DMS114 treated with DMSO at 0.1 percent for 48 hours (cell line): ENCODE results near the gene PLCB1.

Experiments
- DNase-seq: peaks from one replicate; lab custom pipeline; 2025; ENCODE audit not compliant: unreplicated experiment; lab: John Stamatoyannopoulos, UW

PLCB1 gene

DNA sequence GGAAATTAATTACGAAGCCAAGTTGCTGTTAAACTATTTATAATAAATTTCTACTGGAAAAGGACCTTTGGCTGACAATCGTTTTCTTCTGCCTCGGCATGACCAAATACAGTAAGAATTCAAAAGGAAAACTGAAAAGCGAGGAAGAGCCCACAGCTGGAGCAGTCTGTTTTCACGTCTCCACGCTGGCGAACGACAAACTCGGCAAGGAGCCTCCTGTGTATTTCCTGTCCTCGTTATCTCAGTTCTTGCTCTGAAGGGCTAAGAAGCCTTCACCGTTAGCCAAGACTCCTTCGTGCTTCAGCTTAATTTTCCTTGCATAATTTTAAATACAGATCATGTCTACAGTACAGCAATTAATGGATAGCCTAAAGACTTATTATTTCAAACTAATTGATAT lies 722.5 kb downstream of the PLCB1 start:
- DNase-seq = no peak

DNA sequence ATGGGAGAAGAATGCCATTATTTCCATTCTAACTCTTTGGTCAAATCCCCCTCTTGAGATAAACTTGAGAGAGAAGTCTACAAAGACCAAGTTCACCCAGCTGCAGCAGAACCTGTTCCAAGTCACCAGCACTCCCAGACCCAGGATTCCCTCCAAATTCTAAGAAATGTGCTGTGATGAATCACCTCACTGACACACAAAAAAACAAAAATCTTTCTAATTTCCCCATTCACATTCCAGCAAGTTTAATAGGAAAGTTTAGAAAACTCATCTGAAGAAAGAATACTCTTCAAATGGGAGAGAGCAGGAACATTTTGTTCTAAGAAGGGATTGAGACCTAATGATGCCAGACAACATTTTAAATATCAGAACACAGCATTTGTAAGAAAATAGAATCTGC lies 723.2 kb downstream of the PLCB1 start:
- no peak for DNase-seq

DNA sequence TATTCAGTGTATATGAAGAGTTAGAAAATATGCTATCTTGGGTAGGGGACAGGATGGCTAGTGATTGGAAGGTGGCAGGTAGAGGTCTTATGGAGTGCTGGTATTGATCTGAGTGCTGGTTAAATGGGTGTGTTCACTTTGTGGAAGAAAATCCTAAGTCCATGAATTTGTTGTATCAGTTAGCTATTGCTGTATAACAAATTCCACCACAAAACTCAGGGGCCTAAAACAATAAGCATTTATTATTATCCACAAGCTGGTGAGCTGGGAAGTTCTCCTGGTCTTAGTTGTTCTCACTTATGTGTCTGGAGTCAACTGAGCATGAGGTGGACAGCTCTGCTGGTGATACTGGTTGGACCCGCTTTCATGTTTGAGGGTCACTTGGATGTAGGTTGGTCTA lies 724.6 kb downstream of the PLCB1 start:
- DNase-seq = no peak

DNA sequence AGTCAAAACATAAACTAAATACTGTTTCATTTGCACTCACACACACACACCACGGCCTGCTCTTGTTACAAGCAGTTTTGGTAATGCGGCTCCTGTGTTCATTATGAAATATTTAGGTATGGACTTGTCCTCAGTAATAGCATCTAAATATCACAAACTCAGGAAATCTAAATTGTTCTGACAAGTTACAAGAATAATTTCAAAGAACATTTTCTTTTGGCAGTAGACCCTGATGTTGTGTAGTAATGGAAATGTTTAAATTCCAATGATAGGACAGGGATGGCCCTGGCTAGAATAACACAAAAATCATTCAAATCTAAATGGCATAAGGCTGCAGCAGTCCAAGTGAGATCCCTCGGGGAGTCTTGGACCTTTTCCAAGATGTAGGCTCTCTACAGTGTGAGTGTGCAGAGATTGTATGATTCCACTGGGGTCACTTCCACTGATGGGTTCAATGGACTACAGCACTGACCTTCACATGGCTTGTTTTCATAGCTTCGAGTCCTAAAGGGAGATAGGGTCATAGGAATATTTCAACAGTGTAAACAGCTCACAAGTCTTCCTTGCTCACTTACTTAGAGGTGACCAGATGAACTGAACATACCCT lies 726.2 kb downstream of the PLCB1 start:
- no peak for DNase-seq

DNA sequence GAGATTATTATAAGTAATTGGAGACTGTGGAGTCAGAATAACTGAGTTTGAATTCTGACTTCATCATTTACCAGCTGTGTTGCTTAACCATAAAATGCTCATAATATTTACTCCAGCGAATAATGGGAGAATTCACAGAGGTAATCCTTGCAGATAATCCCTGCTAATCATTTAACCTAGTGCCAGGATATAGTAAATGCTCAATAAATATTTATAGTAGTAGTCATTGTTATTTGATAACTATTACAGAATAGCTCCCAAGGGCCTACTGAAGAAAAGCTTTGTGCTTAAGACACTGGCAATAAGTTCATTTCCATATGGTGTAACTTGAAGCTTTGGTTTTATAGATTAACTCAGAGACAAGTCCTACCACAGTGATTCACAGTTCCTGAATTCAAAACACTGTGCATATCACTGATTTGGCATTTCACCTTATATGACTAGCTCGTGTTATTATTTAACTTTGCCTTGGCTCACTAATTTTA lies 728.0 kb downstream of the PLCB1 start:
- no peak for DNase-seq

DNA sequence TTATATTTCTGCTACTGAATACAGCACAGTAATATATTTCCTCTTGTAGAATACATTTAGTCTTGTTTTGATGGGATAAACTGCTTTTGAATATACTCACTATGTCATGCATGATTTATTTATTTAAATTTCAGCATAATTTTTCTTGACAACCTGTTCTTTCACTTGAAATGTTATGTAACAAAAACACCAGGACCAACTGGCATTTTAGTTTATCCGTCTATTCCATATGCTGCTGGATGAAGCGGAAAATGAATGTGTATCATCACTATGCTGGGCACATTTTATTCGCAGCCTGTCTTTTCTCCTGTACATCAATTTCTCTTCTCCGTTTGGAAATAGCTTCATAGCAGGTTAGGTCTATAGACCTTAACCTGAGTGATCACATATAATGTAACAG lies 730.0 kb downstream of the PLCB1 start:
- no peak for DNase-seq

DNA sequence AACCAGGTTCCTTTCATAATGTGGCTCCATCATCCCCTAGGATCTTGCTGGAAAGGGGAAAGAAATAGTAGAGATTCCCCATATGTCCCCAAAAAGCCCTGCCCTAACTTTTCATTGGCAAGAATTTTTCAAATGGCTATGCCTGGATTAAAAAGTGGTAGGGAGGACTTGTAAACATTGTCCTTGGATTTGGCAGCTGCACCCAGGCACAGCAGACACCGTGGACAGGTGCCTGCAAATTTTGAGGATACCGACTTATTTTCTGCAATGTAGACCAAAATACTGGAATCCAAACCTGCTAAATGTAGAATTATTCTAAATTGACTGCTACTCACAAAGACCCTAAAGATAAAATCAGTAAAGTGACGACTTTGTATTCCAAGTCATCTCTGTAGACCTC lies 733.6 kb downstream of the PLCB1 start:
- no peak for DNase-seq

DNA sequence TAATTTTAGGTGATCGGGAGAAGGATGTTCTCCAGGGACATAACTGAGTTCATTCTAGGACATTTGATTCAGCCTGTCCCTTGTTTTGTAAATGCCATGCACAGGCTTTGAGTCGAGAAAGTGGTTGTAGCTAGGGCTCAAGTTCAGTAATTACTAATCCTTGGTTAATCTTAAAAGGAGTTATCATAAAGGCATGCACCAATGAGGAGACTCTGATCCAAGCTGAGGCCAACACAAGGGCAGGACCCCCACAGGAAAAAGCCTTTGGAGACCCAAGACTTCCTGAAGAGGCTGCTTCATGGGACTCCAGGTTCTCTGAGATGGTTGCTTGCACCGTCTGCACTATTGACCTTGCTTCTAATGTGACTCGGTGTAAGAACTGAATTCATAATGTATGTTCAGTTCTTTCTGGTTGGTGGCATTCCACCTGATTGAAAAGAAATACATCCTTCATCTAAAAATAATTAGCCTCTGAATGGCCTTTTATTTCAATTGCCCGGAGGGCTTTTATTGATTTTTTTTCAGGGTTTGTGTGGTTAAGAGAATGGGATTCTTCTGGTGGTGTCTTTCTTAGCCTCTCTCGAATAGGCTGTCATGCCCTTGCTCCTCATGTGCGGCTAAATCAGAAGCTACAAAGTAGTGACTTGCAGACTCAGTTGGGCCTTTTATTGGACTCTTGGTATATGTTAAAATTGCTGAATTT lies 735.1 kb downstream of the PLCB1 start:
- DNase-seq = no peak

DNA sequence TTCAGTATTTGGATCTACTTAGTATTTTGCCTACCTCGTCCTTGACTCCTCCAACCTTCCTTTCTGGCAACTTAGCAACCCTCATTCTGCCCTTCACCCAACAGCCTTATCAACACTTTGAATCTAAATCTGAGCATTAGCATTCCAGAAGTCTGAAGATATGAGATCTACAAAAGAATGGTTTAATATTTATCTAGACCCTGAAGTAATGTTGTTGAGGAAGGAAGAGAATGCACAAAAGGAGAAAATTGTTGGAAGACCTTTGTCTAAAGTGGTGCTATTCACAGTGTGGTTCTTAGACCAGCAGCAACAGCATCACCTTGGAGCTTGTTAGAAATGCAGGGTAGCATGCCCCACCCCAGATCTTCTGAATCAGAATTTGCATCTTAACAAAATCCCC lies 738.6 kb downstream of the PLCB1 start:
- DNase-seq = no peak

DNA sequence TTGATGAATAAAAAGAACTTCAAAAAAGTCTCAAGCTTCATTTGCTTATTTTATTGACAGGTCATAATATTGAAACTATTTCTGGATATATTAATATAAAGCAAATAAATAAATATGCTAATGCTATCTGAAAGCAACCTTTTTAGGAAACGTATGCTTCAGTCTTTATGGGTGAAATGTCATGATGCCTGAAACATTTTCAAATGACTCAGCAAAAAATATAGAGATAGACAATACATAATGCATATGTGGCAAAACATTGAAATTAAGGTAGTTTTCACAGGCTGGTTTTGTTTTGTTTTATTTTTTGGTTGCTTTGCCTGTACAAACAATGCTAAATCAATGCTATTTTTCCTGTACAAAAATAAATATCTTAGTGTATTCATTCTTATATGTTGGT lies 742.4 kb downstream of the PLCB1 start:
- DNase-seq = no peak

DNA sequence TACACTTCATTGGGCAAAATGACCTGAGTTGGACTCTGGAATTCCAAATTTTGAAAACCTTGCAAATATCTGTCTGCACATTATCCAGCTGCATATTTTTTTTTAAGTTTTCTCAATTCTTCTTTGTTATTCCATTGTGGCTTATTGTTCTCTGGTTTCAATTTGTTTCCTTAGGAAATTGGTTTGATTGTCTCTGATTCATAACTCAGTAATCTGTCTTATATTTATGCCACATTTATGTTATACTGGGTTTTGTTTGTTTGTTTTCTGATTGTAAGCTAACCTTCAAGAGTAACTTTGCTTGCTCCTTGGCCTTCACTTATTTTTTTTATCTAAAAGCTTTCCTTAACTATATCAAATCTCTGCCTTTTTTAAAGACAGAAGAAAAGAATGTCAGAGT lies 743.5 kb downstream of the PLCB1 start:
- no peak for DNase-seq

DNA sequence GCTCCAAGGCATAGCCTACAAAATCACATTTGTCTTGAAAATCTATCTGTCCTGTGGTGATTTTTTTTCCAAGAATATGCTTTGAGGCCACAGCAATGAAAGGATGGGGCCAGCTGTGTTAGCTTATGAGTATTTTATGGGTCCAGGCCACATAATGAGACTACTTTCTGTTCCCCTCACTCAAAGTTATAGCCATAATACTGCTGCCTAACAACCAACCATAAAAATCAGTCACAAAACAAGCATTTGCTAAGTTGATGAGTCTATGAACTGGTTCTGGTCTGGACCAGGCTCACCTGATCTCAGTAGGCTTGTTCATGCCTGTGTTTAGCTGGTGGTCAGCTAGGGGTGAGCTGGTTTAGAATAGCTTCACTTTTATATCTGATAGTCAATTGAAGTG lies 744.3 kb downstream of the PLCB1 start:
- DNase-seq = no peak

DNA sequence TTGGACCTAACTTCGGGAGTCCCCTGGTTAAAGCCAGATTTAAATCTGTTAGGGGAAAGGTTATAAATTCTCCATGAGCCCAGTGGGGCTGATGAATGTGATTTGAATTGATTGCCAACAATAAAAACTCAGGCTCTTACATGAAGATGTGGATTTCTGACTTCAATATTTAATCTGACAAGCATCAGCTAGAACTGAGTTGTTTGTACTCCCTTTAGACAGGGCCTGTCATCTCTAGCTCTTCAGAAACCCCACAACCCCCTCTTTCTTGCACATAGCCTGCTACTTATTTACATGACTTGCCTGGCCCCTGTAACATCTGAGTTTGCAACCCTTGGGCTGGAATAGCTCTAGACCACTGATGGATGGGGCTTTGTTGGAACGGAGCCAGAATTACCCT lies 745.2 kb downstream of the PLCB1 start:
- no peak for DNase-seq

DNA sequence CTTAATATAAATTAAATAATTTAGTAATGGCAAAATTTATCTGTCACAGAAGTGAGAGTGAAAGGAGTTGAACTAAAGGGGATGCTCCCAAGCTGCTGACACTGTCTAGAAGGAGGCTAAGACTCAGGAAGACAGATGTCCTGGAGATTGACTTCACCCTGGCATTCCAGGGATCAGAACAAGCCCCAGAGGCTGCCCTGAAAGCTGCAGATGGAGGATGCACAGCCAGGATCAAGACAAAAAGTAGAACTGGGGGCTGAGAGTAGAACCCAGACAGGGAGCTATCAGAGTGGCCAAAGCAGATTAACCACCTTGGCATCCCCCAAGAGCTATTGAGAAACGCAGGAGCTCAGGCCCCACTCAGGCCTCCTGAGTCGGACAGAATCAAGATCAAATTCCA lies 747.6 kb downstream of the PLCB1 start:
- DNase-seq = no peak

DNA sequence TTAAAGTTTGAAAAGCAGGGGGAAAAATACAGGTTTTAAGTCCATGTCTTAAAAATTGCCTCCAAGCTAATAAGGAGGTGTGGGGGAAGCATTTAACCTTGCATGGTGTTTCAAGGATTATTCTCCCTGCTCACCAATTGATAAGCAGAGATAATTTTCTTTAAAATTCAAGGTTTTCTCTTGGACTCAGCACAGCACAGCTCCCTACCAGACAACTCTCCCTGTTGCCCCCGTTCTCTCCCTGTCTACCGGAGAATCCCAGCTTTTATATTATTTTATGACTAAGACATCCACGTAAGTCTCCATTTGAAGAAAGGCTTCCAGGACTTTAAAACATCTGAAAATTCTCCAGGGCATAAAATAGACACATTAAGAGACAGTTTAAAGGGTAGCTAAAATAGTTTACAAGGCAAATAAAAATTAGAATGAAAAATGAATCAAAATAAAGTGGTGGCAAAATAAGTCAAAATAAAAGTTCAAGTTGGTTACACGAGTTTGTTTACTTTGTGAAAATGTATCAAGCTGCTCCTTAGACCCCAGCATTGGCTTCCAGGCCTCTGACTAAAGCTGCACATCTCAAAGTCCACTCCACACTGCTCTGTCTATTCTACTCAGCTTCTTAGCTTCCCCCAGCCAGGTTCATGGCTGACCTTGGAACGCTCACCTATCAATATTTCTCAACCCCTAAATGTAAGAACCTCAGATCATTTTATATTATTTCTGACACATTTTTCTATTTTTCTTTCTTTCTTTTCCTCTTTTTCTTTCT lies 748.2 kb downstream of the PLCB1 start:
- DNase-seq = no peak

DNA sequence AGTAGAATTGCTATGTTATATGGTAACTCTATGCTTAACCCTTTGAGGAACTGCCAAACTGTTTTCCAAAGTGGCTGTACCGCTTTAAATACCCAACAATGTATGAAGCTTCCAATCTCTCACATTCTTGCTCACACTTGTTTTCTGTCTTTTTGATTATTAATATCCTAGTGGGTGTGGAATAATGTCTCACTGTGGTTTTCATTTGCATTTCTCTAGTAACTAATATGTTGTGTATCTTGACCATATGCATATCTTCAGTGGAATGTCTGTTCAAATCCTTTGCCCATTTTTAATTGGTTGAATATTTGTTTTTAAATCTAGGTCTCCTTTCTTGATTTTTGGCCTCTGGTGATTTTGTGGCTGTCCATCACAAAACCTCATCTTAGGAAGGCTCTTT lies 759.0 kb downstream of the PLCB1 start:
- no peak for DNase-seq

DNA sequence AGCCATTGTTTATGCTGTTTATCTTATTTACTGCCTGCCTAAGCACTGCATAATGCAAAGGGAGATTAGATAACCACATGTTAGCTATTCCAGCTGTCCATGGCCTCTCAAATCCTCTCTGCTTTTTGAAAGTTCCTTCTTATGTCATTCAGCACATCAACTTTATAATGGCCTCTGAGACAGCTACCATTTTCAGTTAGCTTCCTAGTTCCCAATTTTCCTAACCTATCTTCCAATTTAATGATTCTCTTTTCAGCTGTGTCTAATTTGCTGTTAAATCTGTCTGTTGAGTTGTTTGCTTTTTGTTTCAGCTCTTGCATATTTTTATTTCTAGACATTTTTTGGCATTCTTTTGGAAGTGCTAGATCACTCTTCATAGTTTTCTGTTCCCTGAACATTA lies 763.4 kb downstream of the PLCB1 start:
- no peak for DNase-seq

DNA sequence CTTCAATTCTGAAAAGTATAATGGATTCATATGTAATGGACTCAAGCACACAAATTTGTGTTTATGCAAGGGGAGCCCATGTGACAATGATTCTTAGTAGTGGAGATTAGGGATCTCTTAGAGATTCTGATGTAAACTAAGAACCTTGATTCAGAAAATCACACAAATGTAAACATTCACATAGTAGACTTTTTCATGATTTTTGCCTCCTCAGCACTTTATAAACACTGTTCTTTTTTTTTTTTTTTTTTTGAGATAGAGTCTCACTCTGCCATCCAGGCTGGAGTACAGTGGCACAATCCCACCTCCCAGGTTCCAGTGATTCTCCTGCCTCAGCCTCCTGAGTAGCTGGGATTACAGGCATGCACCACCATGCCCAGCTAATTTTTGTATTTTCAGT lies 766.8 kb downstream of the PLCB1 start:
- no peak for DNase-seq

DNA sequence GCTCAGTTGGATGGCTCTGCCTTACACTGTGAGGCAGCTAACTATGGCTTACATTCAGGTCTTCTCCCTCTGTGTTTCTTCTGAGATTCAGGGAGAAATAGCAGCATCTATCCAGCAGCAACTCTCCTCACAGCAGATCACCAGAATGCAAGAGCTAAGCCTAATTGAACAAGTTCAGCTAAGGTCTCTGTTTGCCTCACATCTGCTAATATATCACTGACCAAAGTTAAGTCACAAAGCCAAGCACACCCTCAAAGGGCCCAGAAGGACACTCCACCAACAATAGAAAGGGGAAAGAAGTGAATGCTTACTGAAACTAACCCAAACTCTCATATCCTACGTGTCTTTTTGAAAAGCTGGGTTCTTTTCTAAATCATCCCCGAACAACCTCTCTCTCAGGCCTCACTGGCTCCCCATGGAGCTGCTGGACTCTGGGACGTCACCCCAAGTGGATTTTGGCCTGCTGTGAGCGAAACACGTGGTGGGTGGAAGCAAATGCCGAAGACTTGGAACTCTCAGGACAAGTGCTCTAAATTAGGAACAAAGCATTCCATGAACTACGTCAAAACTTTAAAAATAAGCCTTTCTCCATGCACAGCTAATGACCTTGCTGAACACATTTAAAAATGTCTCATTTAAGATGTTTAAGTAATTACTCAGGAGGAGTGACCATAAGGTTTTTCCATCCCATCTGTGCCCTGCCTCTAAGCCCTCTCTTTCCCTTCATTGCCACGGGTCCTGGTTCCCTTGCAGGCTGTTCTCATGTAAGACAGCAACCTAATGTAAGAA lies 769.4 kb downstream of the PLCB1 start:
- DNase-seq = no peak

DNA sequence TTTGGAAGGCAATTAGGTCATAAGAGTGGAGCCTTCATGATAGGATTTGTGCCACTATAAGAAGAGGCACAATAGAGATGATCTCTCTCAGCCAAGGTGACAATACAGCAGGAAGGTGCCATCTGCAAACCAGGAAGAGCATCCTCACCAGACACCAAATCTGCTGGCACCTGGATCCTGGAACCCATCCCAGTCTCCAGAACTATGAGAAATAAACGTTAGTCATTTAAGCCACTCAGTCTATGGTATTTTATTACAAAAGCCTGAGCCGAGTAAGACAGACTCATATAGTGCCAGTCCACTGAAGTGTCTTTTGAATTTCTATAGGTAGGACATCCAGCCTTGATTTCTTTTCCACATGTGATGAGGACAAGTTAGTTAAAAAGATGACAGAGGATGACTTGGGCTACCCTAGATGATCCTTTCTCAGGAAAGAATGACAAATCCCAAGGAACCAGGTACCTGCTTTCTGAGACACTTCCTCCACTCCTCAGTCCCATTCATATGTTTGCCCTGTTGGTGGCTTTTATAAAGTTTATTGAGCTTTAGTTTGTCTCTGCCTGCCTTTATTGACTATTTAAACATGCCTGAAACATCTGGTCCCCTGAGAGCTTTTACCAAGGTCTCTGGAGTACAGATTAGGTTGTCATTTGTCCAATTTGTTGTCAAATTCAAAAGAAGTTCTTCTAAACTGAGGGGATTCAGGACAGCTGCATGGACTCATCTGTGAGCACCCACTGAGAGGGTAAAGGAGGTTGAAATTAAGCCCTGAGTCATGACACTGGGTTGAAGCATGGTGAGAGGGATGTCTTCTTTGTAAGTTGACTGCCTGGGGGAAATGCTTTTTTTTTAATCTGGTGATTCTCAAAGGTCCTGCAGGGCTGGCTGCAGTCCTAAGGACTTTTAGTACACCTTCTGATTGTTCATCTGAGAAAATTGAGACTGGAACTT lies 771.9 kb downstream of the PLCB1 start:
- DNase-seq = no peak
